Measurements from ENCODE around the gene PTPRU.

PTPRU gene

DNA sequence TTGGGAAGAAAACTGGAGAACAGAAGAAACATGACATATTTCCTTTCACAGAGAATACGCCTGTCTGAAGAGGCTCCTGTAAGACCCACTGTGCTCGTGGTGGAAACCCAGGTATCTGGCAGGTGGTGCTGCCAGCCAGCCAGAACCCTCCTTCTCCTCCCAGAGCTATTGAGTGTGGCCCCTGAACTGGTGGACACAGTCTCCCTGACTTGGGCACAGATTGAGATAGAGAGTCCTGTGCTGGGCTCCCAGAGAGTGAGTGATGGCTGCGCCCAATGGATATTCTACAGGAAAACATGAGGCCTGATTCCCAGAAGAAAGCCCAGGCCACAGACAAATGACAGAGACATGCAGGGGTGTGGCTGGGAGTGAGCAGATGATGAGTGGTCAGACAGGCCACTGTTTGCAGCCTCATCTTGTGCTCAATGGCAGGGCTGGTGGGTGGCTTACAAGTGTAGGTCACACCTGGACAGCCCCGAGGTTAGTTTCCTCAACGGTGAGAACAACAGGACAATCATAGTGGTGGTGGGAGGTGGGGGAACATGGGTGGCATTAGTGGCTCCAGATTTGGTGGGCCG lies 127.9 kb downstream of the PTPRU start:
- TF ChIP-seq SIN3A (IDR thresholded peaks at IDR 0.05; ENCODE audit: borderline replicate concordance, insufficient read depth, low read length), result no peak

DNA sequence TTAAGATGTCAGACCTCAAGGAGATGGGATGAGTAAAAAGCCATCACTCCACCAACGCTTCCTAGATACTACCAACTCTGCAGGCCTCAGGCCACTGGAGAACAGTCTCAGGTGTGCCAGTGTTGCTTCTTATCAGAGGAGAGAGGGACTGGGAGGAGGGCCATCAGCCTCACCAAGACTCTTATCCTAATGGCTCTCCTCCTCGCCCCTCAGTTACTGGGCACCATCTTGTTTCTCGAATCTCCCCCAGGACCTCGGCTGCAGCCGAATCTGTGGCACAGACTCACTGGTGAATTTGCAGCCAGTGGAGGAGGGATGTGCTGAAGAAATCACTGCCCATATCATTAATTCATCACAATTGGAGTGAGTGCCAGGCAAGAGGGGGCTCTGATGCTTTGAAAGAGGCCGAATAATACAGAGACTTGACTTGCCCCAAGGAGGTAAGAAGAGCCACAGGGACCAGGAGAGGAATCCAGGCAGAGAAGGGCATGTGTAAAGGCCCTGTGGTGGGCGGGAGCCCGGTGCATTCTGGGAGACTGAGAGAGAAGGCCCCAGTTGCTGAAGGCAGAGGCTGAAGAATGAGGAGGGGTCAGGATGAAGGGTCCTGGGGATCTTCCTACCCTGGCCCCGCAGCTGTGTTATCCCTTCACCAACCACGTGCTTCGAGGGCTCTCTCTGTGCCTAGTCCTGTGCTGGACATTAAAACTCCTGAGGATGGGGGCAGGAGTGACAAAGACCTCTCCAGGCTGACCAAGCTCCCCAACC lies 129.8 kb downstream of the PTPRU start:
- TF ChIP-seq FOXP2 (optimal IDR thresholded peaks at IDR 0.05; ENCODE audit: borderline replicate concordance, extremely low read depth, extremely low read length, insufficient read depth) (no peak), SIN3A (IDR thresholded peaks at IDR 0.05; ENCODE audit: borderline replicate concordance, insufficient read depth, low read length) (no peak), POLR2AphosphoS5 (IDR thresholded peaks at IDR 0.05; ENCODE audit: low read depth, low read length) (no peak), TAF1 (IDR thresholded peaks at IDR 0.05; ENCODE audit: borderline replicate concordance, insufficient read depth, low read length) (no peak)
- TF ChIP-seq, protein P1, sequence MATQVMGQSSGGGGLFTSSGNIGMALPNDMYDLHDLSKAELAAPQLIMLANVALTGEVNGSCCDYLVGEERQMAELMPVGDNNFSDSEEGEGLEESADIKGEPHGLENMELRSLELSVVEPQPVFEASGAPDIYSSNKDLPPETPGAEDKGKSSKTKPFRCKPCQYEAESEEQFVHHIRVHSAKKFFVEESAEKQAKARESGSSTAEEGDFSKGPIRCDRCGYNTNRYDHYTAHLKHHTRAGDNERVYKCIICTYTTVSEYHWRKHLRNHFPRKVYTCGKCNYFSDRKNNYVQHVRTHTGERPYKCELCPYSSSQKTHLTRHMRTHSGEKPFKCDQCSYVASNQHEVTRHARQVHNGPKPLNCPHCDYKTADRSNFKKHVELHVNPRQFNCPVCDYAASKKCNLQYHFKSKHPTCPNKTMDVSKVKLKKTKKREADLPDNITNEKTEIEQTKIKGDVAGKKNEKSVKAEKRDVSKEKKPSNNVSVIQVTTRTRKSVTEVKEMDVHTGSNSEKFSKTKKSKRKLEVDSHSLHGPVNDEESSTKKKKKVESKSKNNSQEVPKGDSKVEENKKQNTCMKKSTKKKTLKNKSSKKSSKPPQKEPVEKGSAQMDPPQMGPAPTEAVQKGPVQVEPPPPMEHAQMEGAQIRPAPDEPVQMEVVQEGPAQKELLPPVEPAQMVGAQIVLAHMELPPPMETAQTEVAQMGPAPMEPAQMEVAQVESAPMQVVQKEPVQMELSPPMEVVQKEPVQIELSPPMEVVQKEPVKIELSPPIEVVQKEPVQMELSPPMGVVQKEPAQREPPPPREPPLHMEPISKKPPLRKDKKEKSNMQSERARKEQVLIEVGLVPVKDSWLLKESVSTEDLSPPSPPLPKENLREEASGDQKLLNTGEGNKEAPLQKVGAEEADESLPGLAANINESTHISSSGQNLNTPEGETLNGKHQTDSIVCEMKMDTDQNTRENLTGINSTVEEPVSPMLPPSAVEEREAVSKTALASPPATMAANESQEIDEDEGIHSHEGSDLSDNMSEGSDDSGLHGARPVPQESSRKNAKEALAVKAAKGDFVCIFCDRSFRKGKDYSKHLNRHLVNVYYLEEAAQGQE (IDR thresholded peaks at IDR 0.05; ENCODE audit: insufficient read depth in 1 of 2, low read depth in 2 of 2, low read length in 2 of 2), result no peak

DNA sequence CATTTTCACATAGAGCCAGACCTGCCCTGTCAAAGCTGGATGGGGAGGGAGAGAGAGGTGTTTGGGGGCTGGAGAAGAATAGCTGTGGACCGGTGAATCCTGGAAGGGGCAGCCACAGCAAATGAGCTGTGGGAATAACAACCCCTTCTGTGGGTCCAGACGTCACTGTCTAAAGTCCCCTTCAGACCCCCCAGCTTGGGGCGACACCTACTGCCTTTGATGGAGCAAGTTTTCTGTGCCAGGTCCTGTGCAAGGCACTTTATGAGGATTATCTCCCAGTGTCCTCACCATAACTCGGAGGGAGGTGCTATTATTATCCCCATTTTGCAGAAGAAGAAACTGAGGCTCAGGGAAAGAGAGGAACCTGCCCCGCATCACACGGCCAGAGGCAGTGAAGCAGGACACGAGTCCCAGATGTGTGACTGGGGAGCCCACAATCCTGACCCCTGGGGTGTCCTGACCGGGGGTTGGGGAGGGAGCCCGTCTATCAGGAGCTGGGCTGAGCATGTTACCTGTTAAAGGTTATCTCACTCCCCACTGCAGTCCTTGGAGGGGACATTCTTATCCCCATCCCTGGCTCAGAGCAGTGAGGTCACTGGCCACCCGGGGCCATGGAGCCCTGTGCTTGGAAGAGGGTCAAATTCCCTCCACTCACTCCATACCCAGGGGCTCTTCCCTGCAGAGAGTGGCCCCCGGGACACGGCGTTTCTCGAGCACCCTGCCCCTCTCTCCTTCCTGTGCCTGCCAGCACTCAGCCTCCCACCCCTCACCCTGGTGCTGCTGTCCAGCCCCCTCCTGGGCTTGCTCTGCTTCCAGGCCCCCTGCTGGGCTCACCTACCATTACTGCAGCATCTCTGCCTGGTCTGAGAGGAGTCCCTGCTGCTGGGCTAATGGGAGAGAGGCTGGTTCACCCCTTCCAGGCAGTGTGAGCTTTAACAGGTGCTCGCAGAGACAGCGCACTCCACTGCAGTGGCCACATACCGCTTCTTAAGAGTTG lies 132.9 kb downstream of the PTPRU start:
- TF ChIP-seq TAF1 (IDR thresholded peaks at IDR 0.05; ENCODE audit: borderline replicate concordance, insufficient read depth, low read length), result no peak
- TF ChIP-seq, protein P1 (IDR thresholded peaks at IDR 0.05; ENCODE audit: insufficient read depth in 1 of 2, low read depth in 2 of 2, low read length in 2 of 2), result no peak
- TF ChIP-seq FOXP2 (optimal IDR thresholded peaks at IDR 0.05; ENCODE audit: borderline replicate concordance, extremely low read depth, extremely low read length, insufficient read depth), result no peak
- TF ChIP-seq SIN3A (IDR thresholded peaks at IDR 0.05; ENCODE audit: borderline replicate concordance, insufficient read depth, low read length), result no peak

DNA sequence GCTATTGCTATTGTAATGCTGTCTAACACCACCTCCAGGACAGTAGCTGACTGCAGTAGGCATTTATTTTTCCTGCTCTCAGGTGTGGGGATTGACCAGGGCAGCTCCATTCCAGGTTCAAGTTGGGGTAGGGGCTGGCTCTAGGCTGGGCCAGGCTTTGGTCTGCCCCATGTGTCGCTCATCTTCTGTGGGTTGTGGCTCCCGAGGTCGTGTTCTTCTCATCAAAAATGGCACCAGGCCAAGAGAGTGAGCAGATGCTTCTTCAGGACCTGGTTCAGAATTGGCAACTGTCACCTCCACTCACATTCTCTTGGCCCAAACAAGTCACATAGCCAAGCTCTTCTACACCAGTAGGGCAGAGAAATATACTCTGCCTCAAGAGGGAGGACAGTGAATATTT lies 133.7 kb downstream of the PTPRU start:
- TF ChIP-seq FOXP2 (optimal IDR thresholded peaks at IDR 0.05; ENCODE audit: borderline replicate concordance, extremely low read depth, extremely low read length, insufficient read depth) (no peak), TAF1 (IDR thresholded peaks at IDR 0.05; ENCODE audit: borderline replicate concordance, insufficient read depth, low read length) (no peak), POLR2AphosphoS5 (IDR thresholded peaks at IDR 0.05; ENCODE audit: low read depth, low read length) (no peak), SIN3A (IDR thresholded peaks at IDR 0.05; ENCODE audit: borderline replicate concordance, insufficient read depth, low read length) (no peak)
- TF ChIP-seq, protein P1 (IDR thresholded peaks at IDR 0.05; ENCODE audit: insufficient read depth in 1 of 2, low read depth in 2 of 2, low read length in 2 of 2), result no peak

DNA sequence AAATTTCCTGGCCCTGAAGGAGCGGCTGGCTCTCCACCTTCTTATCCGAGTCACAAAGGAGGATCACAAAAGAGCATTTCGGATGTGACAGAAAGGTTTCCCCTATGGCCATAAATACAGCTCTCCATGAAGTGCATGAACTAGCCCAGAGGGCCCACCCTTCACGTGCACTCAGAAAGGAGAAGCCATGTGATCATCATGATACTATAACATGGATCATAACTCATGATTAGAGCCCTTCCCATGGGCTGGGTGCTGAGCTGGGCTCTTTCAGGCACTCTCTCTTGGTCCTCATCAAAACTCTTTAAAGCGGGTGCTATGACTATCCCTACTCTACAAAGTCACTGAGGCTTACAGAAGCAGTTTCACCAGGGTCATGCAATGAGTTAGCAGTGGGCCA lies 135.0 kb downstream of the PTPRU start:
- TF ChIP-seq POLR2AphosphoS5 (IDR thresholded peaks at IDR 0.05; ENCODE audit: low read depth, low read length) (no peak), TAF1 (IDR thresholded peaks at IDR 0.05; ENCODE audit: borderline replicate concordance, insufficient read depth, low read length) (no peak), SIN3A (IDR thresholded peaks at IDR 0.05; ENCODE audit: borderline replicate concordance, insufficient read depth, low read length) (no peak), FOXP2 (optimal IDR thresholded peaks at IDR 0.05; ENCODE audit: borderline replicate concordance, extremely low read depth, extremely low read length, insufficient read depth) (no peak)
- TF ChIP-seq, protein P1 (IDR thresholded peaks at IDR 0.05; ENCODE audit: insufficient read depth in 1 of 2, low read depth in 2 of 2, low read length in 2 of 2), result no peak
